GM12865 (cell line): ENCODE measurements around the gene NEU4.

ENCODE experiments used
- DNase-seq: peaks from one replicate; pipeline ENCODE4 v3.0.0; 2010; ENCODE audit warnings: low read depth
- H3K4me3 ChIP-seq: 2 replicates; pipeline ENCODE4 v1.5.1; 2011; ENCODE audit warnings: mild to moderate bottlenecking, low read depth, low read length, control low read depth
- CTCF ChIP-seq: IDR thresholded peaks from 2 replicates; pipeline ENCODE4 v1.5.1; 2011; ENCODE audit warnings: low read length, control low read depth, low read depth, inconsistent platforms; ENCODE audit not compliant: insufficient read depth; ENCODE audit errors: missing control alignments

Gene NEU4

GRCh38 chr2:241852116-241852980, 43.4 kb downstream of the NEU4 start:
- TF ChIP-seq CTCF, result no peak
- no peak for DNase-seq
- H3K4me3 ChIP-seq, result no peak overlapping the region

- no peak for TF ChIP-seq CTCF
Observed at GRCh38 chr2:241852981-241853631, 44.1 kb downstream of the NEU4 start.

DNA sequence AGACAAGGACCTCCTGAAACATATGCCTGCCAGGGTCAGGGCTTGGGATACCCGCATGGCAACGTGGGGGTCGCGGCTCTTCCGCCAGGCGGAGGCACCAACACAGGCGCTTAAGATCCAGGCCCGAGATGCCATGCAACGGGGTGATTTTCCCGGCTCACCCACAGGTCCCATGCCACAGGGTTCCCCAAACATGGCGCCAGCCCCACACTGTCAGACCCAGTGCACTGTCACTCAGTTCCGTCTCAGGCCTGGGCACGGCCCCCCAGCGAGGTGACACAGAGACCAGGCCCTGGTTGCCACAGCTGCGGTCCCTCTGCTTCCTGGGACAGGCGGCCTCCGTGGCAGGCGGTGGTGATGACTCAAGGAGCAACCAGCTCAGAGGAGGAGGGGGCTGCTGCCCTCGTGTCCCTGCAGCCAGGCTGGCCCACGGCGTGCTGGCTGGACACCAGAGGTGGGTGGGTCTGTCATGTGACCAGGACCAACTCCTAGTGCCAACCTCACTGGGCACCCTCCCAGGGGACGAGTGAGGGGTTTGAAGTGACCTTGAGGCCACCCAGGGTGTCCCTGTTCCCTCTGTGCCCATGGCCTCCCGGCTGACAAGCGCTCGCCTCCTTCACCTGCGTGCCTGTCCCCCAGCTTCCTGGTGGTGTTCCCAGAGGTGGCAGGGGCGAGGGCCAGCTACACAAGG, 44.8 kb downstream of the NEU4 start:
- DNase-seq, result no peak
- no peak overlapping the region for H3K4me3 ChIP-seq
- no peak for TF ChIP-seq CTCF

More at GRCh38 chr2:241852981-241853631, 44.1 kb downstream of the NEU4 start:
- DNase-seq, result no peak
- H3K4me3 ChIP-seq, result no peak overlapping the region

- no peak for DNase-seq
- H3K4me3 ChIP-seq, result no peak overlapping the region
- no peak for TF ChIP-seq CTCF
Observed at GRCh38 chr2:241854342-241855244, 45.6 kb downstream of the NEU4 start.

DNA sequence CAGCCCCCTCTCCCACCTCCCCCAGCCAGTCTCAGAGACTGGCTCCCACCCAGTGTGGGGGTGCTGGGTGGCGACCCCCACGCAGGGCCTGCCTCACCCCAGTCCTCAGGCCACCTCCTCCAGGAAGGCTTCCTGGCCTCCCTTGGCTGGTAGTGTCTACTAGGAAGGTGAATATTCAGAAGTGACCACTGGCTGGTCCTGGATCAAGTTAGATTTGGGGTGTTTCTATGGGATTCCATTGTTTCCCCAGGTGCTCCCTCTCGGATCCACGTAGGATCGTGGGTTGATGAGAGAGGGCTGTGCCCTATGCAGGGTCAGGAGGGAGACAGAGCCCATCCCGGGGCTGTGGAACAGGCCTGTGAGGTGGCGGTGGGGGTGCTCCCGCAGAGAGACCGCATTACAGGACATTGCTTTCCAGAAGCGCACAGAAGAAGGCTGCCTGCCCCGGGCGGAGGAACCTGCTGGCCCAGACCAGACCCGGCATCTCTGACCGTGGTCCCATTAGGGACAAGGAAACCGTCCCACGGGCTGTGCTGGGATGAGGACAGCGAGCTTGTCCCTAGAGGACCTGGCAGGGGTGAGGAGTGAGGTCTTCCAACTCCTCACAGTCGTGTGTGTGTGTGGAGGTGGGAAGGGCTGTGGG, 46.4 kb downstream of the NEU4 start:
- no peak for DNase-seq
- TF ChIP-seq CTCF, result no peak
- no peak overlapping the region for H3K4me3 ChIP-seq

DNA sequence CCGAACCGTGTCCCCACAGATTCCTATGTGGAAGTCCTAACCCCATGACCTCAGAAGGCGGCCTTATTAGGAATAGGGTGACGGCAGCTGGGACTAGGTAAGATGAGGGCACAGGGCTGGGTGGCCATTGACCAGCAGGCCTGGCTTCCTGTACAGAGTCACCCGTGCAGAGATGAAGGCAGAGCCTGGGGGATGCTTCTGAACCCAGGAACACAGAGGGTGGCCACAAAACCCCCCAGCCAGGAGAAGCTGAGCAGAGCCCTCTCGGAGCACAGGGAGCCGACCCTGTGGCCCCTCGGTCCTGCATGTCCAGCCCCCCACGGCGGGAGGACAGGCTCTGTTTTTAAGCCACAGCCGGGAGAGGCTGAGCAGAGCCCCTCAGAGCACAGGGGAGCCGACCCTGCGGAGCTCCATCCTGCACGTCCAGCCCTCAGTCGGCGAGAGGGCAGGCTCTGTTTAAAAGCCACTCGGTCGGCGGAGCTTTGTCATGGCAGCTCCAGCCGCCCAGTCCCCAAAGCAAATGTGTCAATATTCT, 47.0 kb downstream of the NEU4 start:
- H3K4me3 ChIP-seq, result no peak overlapping the region
- no peak for TF ChIP-seq CTCF
- no peak for DNase-seq
